HCT116 (cell line): ENCODE results near the gene PUSL1. TPM values are rescaled to one million over a fixed set of nuclear protein-coding genes. Genes with fewer than 3 reads are reported as not detected.

Experiments used
- ATAC-seq: fragments of 200-7000 bp; cut with Tn5 transposase; 2 replicates; pipeline ENCODE4 v1.9.1; 2020; ENCODE audit warnings: mild to moderate bottlenecking, moderate library complexity
- BruUV-seq: library from RNA; stranded (reverse); fragments of 400-500 nt; replicated peaks from 2 replicates; lab custom pipeline; 2021; lab: Mats Ljungman, UMichigan
- CTCF ChIA-PET: fragments of 300-600 bp; sonication (Branson Sonifier 250); formaldehyde crosslinking; loops from one replicate; lab custom pipeline; 2021; ENCODE audit warnings: antibody characterized with exemption; lab: Charles Lee
- POLR2A ChIA-PET: fragments of 300-600, 350-600 bp; sonication (Branson Sonifier 250); formaldehyde crosslinking; loops from one replicate; lab custom pipeline; 2021; ENCODE audit warnings: antibody characterized with exemption; lab: Charles Lee
- RAD21 ChIA-PET, 2 experiments: fragments of 300-600 bp; sonication (Branson Sonifier 250); formaldehyde crosslinking; loops; one replicate each; lab custom pipeline; 2023; ENCODE audit warnings: low total read pairs in 2 of 2; ENCODE audit not compliant: uncharacterized antibody in 2 of 2, unreplicated experiment in 2 of 2, low non-redundant PET in 1 of 2; lab: Charles Lee
- DNase-seq: peaks from one replicate; pipeline ENCODE4 v3.0.0-alpha.2; 2010; ENCODE audit warnings: low read depth, low spot score
- H2AFZ ChIP-seq: fragments of 200-600 bp; shearing (Covaris generic), sonication (generic); 2 replicates; pipeline ENCODE4 v1.6.1; 2017; ENCODE audit warnings: low read depth, mixed run types, mixed read lengths, antibody characterized with exemption, low read length; ENCODE audit not compliant: poor library complexity, severe bottlenecking
- H3K27ac ChIP-seq: 2 replicates; pipeline ENCODE4 v1.5.1; 2012; ENCODE audit warnings: low read depth, low read length
- H3K27me3 ChIP-seq: fragments of 200-600 bp; sonication (generic); 2 replicates; pipeline ENCODE4 v1.6.1; 2016; ENCODE audit warnings: mixed run types, low read length, mixed read lengths; ENCODE audit not compliant: insufficient read depth
- H3K36me3 ChIP-seq, 2 experiments: fragments of 200-500 bp in 1 of 2; fragments of 200-600 bp in 1 of 2; sonication (Bioruptor generic) in 1 of 2; sonication (generic) in 1 of 2; 2 replicates each; pipeline versions ENCODE4 v1.5.1 to v1.6.1; 2014 to 2016; ENCODE audit warnings: low read length in 2 of 2, inconsistent platforms in 1 of 2, mixed read lengths in 1 of 2, mixed run types in 1 of 2; ENCODE audit not compliant: insufficient read depth in 2 of 2, control insufficient read depth in 1 of 2
- H3K4me1 ChIP-seq, 2 experiments: fragments of 200-600 bp in 1 of 2; sonication (generic) in 1 of 2; 2 replicates each; pipeline versions ENCODE4 v1.5.1 to v1.6.1; 2012 to 2017; ENCODE audit warnings: low read length in 2 of 2, inconsistent platforms in 1 of 2, mild to moderate bottlenecking in 1 of 2, mixed read lengths in 1 of 2, mixed run types in 1 of 2, moderate library complexity in 1 of 2; ENCODE audit not compliant: insufficient read depth in 2 of 2, control insufficient read depth in 1 of 2
- H3K4me2 ChIP-seq: fragments of 200-600 bp; sonication (generic); 2 replicates; pipeline ENCODE4 v1.6.1; 2017; ENCODE audit warnings: mixed run types, low read length, mixed read lengths
- H3K4me3 ChIP-seq, 2 experiments: fragments of 200-600 bp in 1 of 2; sonication (generic) in 1 of 2; replicated peaks in 1 of 2; 2 replicates each; pipeline ENCODE4 v1.5.1; 2011 to 2016; ENCODE audit warnings: low read length in 2 of 2, control low read depth in 1 of 2, low read depth in 1 of 2, mild to moderate bottlenecking in 1 of 2, mixed read lengths in 1 of 2, mixed run types in 1 of 2
- H3K79me2 ChIP-seq: fragments of 200-600 bp; sonication (generic); 2 replicates; pipeline ENCODE4 v1.6.1; 2017; ENCODE audit warnings: mild to moderate bottlenecking, mixed run types, low read length, moderate library complexity, mixed read lengths; ENCODE audit not compliant: insufficient read depth
- H3K9ac ChIP-seq: fragments of 200-600 bp; sonication (generic); 2 replicates; pipeline ENCODE4 v1.6.1; 2016; ENCODE audit warnings: low read length, mixed read lengths
- H3K9me2 ChIP-seq: fragments of 200-600 bp; sonication (generic), shearing (Covaris generic); 2 replicates; pipeline ENCODE4 v1.6.1; 2017; ENCODE audit warnings: mixed run types, mild to moderate bottlenecking, moderate library complexity; ENCODE audit not compliant: insufficient read depth
- H3K9me3 ChIP-seq, 2 experiments: fragments of 200-500 bp in 1 of 2; fragments of 200-600 bp in 1 of 2; sonication (Bioruptor generic) in 1 of 2; sonication (generic) in 1 of 2; 2 replicates each; pipeline ENCODE4 v1.6.1; 2014 to 2017; ENCODE audit warnings: low read length in 2 of 2, mixed read lengths in 2 of 2, inconsistent platforms in 1 of 2, low read depth in 1 of 2, mild to moderate bottlenecking in 1 of 2, mixed run types in 1 of 2, moderate library complexity in 1 of 2; ENCODE audit not compliant: control insufficient read depth in 1 of 2, insufficient read depth in 1 of 2
- H4K20me1 ChIP-seq: fragments of 200-600 bp; sonication (generic), shearing (Covaris generic); 2 replicates; pipeline ENCODE4 v1.6.1; 2017; ENCODE audit warnings: mixed run types, mild to moderate bottlenecking, moderate library complexity; ENCODE audit not compliant: insufficient read depth
- CEBPB ChIP-seq: IDR thresholded peaks from 2 replicates; pipeline ENCODE4 v1.6.1; 2012; ENCODE audit warnings: low read depth
- EGR1 ChIP-seq: IDR thresholded peaks from 2 replicates; pipeline ENCODE4 v1.6.1; 2012; ENCODE audit warnings: low read depth
- ELF1 ChIP-seq: IDR thresholded peaks from 2 replicates; pipeline ENCODE4 v1.6.1; 2012; ENCODE audit warnings: low read depth, borderline replicate concordance
- EZH2 ChIP-seq: fragments of 200-600 bp; sonication (generic); IDR thresholded peaks from 2 replicates; pipeline ENCODE4 v1.6.1; 2017; ENCODE audit warnings: antibody characterized with exemption, mixed run types
- EZH2phosphoT487 ChIP-seq: fragments of 200-600 bp; IDR thresholded peaks from 2 replicates; pipeline ENCODE4 v1.6.1; 2018; ENCODE audit warnings: antibody characterized with exemption, borderline replicate concordance
- FOSL1 ChIP-seq: IDR thresholded peaks from 2 replicates; pipeline ENCODE4 v1.6.1; 2012; ENCODE audit warnings: low read depth
- JUND ChIP-seq: IDR thresholded peaks from 2 replicates; pipeline ENCODE4 v1.6.1; 2012
- SIN3A ChIP-seq: IDR thresholded peaks from 2 replicates; pipeline ENCODE4 v1.6.1; 2012; ENCODE audit warnings: low read depth
- SP1 ChIP-seq: IDR thresholded peaks from 2 replicates; pipeline ENCODE4 v1.6.1; 2012; ENCODE audit warnings: low read depth
- SRF ChIP-seq: IDR thresholded peaks from 2 replicates; pipeline ENCODE4 v1.6.1; 2012; ENCODE audit warnings: low read depth
- TCF7L2 ChIP-seq: IDR thresholded peaks from 2 replicates; pipeline ENCODE4 v1.7.0; 2011; ENCODE audit warnings: borderline replicate concordance, inconsistent platforms; ENCODE audit not compliant: insufficient read depth, insufficient read length; ENCODE audit errors: extremely low read depth
- YY1 ChIP-seq: IDR thresholded peaks from 2 replicates; pipeline ENCODE4 v1.6.1; 2011; ENCODE audit warnings: low read length, low read depth, moderate library complexity, mild to moderate bottlenecking; ENCODE audit not compliant: insufficient replicate concordance; ENCODE audit errors: extremely low read depth
- ZFX ChIP-seq: fragments of 450-650 bp; IDR thresholded peaks from 2 replicates; pipeline ENCODE4 v1.6.1; 2017
- ZNF274 ChIP-seq: fragments of 200-500 bp; sonication (Bioruptor generic); IDR thresholded peaks from 2 replicates; pipeline ENCODE4 v1.6.1; 2014; ENCODE audit warnings: mild to moderate bottlenecking, low read depth, low read length, inconsistent platforms
- intact Hi-C: fragments of 100-400 bp; cut with micrococcal nuclease; formaldehyde crosslinking; loops from 2 replicates; pipeline ENCODE4 v1.10.0; 2022
- total RNA-seq: library from RNA; stranded (reverse); gene quantifications from one replicate; pipeline ENCODE4 v1.2.1, GENCODE V29; 2021; ENCODE audit not compliant: unreplicated experiment
- TF ChIP-seq, protein P1 (sequence below): IDR thresholded peaks from 2 replicates; pipeline ENCODE4 v1.6.1; 2012
- TF ChIP-seq, protein P2 (sequence below): IDR thresholded peaks from 2 replicates; pipeline ENCODE4 v1.6.1; 2011; ENCODE audit warnings: mild to moderate bottlenecking, low read length, moderate library complexity; ENCODE audit not compliant: insufficient replicate concordance; ENCODE audit errors: extremely low read depth
- TF ChIP-seq, protein P3 (sequence below): IDR thresholded peaks from 2 replicates; pipeline ENCODE4 v1.6.1; 2012

PUSL1 gene
- total RNA-seq, 1 experiment from 2014 or later: 47.2 TPM

DNA sequence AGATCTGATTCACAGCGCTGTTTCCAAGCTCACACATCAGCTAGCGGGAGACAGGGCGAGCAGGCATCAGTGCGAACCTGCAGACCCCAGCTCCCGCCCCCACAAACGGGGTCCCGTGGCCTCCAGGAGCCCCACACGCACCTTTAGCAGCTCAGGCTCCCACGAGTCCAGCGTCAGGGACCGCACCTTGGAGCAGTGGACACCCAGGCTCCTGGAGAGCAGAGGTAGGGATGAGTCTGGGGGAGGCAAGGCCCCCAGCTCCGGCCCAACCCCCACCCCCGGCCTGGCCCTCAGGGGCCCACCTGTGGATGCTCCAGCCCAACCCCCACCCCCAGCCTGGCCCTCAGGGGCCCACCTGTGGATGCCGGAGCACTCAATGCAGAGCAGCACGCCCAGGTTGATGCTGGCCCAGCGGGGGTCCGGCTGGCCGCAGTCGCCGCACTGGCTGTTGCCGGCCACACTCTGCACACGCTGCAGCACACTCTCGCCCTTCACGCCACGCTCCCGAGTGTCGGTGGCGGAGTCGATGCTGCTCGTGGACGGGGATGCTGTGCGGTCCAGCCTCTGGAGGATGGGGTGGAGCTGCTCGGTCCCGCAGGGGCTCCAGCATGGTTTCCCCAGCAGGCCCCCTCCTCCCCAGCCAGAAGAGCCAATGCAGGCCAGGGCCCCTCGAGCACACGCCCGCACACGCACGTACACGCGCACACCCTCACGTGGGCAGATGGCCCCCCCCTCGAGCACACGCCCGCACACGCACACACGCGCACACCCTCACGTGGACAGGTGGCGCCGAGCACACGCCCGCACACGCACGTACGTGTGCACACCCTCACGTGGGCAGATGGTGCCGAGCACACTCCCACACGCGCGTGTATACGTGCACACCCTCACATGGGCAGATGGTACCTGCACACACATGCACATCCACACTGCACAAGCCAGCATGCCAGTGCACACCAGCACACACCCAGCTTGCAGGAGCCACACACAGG lies 12.0 kb upstream of the PUSL1 start (continued):
- TF ChIP-seq SIN3A: no peak
- TF ChIP-seq EGR1: no peak
- no peak for TF ChIP-seq TCF7L2
- TF ChIP-seq SP1: no peak
- no peak for TF ChIP-seq ELF1
- TF ChIP-seq EZH2: no peak
- no peak for TF ChIP-seq EZH2phosphoT487
- no peak for TF ChIP-seq YY1
- no peak for TF ChIP-seq JUND
- no peak for TF ChIP-seq FOSL1
- no peak for TF ChIP-seq CEBPB
- TF ChIP-seq, protein P1, sequence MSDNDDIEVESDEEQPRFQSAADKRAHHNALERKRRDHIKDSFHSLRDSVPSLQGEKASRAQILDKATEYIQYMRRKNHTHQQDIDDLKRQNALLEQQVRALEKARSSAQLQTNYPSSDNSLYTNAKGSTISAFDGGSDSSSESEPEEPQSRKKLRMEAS: no peak

DNA sequence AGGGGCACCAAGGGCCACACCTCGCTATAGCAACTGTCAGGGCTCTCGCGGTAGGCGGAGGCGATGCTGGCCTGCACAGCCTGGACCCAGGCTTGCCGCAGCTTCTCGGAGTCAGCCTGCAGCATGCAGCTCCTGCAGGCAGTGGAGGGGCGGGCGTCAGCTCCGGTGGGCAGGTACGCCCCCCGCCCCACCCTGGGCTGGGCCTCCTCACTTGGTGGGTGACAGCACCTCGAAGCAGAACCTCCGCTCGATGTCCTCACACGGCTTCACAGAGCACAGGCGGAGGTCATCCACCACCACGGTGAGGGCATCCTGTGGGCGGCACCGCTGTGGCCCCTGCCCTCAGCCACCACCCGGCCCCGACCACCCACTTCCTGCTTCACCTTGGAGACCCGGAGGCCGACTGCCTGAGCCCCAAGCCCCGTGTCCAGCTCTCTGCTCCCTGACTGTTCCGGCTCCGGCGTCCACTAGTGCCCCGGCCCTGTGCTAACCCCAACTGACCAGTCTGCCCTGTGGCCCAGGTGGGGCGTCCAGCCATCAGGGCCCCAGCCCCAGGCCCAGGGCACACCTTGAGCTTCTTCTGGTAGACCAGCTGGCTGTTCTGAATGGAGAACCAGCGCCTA lies 10.5 kb upstream of the PUSL1 start:
- ATAC-seq (no peak), DNase-seq (no peak)
- RAD21 ChIA-PET: no interaction called here
- H3K27ac ChIP-seq: no peak overlapping the region
- no peak overlapping the region for H2AFZ ChIP-seq
- H3K79me2 ChIP-seq: no peaks in the 10 kb centered on the region
- no peaks in the 10 kb centered on the region for H4K20me1 ChIP-seq
- no peaks in the 10 kb centered on the region for H3K36me3 ChIP-seq
- no peaks in the 10 kb centered on the region for H3K9me3 ChIP-seq
- BruUV-seq: no TSS peak
- H3K4me3 ChIP-seq: no peak overlapping the region
- CTCF ChIA-PET: no interaction called here
- H3K9ac ChIP-seq: no peak overlapping the region
- H3K9me2 ChIP-seq: no peaks in the 10 kb centered on the region
- H3K4me1 ChIP-seq: peaks cover 0 to 15% of the 10 kb centered on the region in 2 experiments; a peak in 2 of 4 replicates
- POLR2A ChIA-PET: no interaction called here
- intact Hi-C loops: no loop called here
- no peaks in the 10 kb centered on the region for H3K27me3 ChIP-seq
- H3K4me2 ChIP-seq: no peak overlapping the region
- TF ChIP-seq YY1 (no peak), SIN3A (no peak), ZNF274 (no peak), SP1 (no peak), FOSL1 (no peak), SRF (no peak), CEBPB (no peak), EZH2 (no peak), JUND (no peak), EGR1 (no peak), ELF1 (no peak), ZFX (no peak), TCF7L2 (no peak)
- TF ChIP-seq, protein P2, sequence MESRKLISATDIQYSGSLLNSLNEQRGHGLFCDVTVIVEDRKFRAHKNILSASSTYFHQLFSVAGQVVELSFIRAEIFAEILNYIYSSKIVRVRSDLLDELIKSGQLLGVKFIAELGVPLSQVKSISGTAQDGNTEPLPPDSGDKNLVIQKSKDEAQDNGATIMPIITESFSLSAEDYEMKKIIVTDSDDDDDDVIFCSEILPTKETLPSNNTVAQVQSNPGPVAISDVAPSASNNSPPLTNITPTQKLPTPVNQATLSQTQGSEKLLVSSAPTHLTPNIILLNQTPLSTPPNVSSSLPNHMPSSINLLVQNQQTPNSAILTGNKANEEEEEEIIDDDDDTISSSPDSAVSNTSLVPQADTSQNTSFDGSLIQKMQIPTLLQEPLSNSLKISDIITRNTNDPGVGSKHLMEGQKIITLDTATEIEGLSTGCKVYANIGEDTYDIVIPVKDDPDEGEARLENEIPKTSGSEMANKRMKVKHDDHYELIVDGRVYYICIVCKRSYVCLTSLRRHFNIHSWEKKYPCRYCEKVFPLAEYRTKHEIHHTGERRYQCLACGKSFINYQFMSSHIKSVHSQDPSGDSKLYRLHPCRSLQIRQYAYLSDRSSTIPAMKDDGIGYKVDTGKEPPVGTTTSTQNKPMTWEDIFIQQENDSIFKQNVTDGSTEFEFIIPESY: no peak
- TF ChIP-seq, protein P3, sequence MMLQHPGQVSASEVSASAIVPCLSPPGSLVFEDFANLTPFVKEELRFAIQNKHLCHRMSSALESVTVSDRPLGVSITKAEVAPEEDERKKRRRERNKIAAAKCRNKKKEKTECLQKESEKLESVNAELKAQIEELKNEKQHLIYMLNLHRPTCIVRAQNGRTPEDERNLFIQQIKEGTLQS: no peak
